Right atrium auricular region (tissue), 2 donors: ENCODE measurements around the gene MGAT5B. TPM values are rescaled to one million over a fixed set of nuclear protein-coding genes. Genes with fewer than 3 reads are reported as not detected.

Experiments used
- DNase-seq: peaks from one replicate; pipeline ENCODE4 v3.0.0-alpha.2; 2019; ENCODE audit warnings: low spot score
- H3K27ac ChIP-seq, 2 donors: fragments of 200-600 bp; sonication (generic); 1 replicate in 1 of 2; 2 replicates in 1 of 2; pipeline ENCODE4 v1.5.1; 2016 to 2019
- H3K27me3 ChIP-seq, 2 donors: fragments of 200-600 bp; sonication (generic); one replicate each; pipeline versions ENCODE4 v1.5.1 to v1.6.0; 2017 to 2019
- H3K36me3 ChIP-seq: fragments of 200-600 bp; sonication (generic); one replicate; pipeline ENCODE4 v1.5.1; 2016
- H3K4me1 ChIP-seq, 2 donors: fragments of 200-600 bp; sonication (generic); one replicate each; pipeline versions ENCODE4 v1.5.1 to v1.6.0; 2017 to 2019
- H3K4me3 ChIP-seq, 2 donors: fragments of 200-600 bp; sonication (generic); 1 replicate in 1 of 2; 2 replicates in 1 of 2; pipeline ENCODE4 v1.5.1; 2017 to 2019; ENCODE audit warnings: mild to moderate bottlenecking in 1 of 2, moderate library complexity in 1 of 2
- H3K9me3 ChIP-seq, 2 donors: fragments of 200-600 bp; sonication (generic); one replicate each; pipeline ENCODE4 v1.5.1; 2019
- CTCF ChIP-seq, 2 donors: fragments of 200-600 bp; sonication (generic); IDR thresholded peaks; one replicate each; pipeline ENCODE4 v1.5.1; 2019; ENCODE audit warnings: antibody characterized with exemption in 2 of 2
- total RNA-seq, 2 donors: library from RNA; depleted of rRNA; stranded (reverse); fragments of >200 nt; gene quantifications; one replicate each; pipeline ENCODE4 v1.1.0, GENCODE V29; 2016

The MGAT5B gene
- total RNA-seq, 2 donors from 2014 or later: not detected

- no peaks in the 10 kb centered on the region for H3K9me3 ChIP-seq
- TF ChIP-seq CTCF (IDR thresholded peaks at IDR 0.05): no peak
- H3K27me3 ChIP-seq: peaks cover 12 to 19% of the 10 kb centered on the region in 2 donors
- H3K4me1 ChIP-seq: peaks cover 0 to 24% of the 10 kb centered on the region in 2 donors
- DNase-seq: no peak
- no peaks in the 10 kb centered on the region for H3K36me3 ChIP-seq
- H3K4me3 ChIP-seq: no peak overlapping the region
- H3K27ac ChIP-seq: no peak overlapping the region
Measured at GRCh38 chr17:76866203-76866602, 2.0 kb upstream of the MGAT5B start.

- Histone ChIP-seq H3K4me1 (peaks cover 0 to 24% of the 10 kb centered on the region in 2 donors), H3K4me3 (no peak overlapping the region), H3K27ac (no peak overlapping the region), H3K9me3 (no peaks in the 10 kb centered on the region), H3K36me3 (no peaks in the 10 kb centered on the region), H3K27me3 (peaks cover 12 to 19% of the 10 kb centered on the region in 2 donors)
- TF ChIP-seq CTCF (IDR thresholded peaks at IDR 0.05): no peak
- no peak for DNase-seq
Measured at GRCh38 chr17:76866774-76867577, 1.2 kb upstream of the MGAT5B start.

- Histone ChIP-seq H3K4me1 (peaks cover 0 to 24% of the 10 kb centered on the region in 2 donors), H3K4me3 (peak overlapping the region in 1 of 2 donors; percentile 44), H3K27ac (no peak overlapping the region), H3K27me3 (peaks cover 12 to 19% of the 10 kb centered on the region in 2 donors), H3K9me3 (no peaks in the 10 kb centered on the region), H3K36me3 (no peaks in the 10 kb centered on the region)
- no peak for TF ChIP-seq CTCF (IDR thresholded peaks at IDR 0.05)
- DNase-seq: no peak
Measured at GRCh38 chr17:76867578-76868175, 527 bp upstream of the MGAT5B start.

GRCh38 chr17:76868669-76869495, 678 bp downstream of the MGAT5B start:
- no peaks in the 10 kb centered on the region for H3K36me3 ChIP-seq
- no peak for TF ChIP-seq CTCF (IDR thresholded peaks at IDR 0.05)
- H3K4me1 ChIP-seq: peaks cover 0 to 24% of the 10 kb centered on the region in 2 donors
- peaks cover 12 to 19% of the 10 kb centered on the region in 2 donors for H3K27me3 ChIP-seq
- H3K27ac ChIP-seq: no peak overlapping the region
- peak overlapping the region; percentile 19 to 44 for H3K4me3 ChIP-seq
- no peak for DNase-seq
- H3K9me3 ChIP-seq: no peaks in the 10 kb centered on the region

- no peak overlapping the region for H3K27ac ChIP-seq
- no peak for DNase-seq
- peak overlapping the region in 1 of 2 donors; percentile 11 for H3K4me3 ChIP-seq
- H3K9me3 ChIP-seq: no peaks in the 10 kb centered on the region
- H3K27me3 ChIP-seq: peaks cover 12 to 19% of the 10 kb centered on the region in 2 donors
- TF ChIP-seq CTCF (IDR thresholded peaks at IDR 0.05): no peak
- peaks cover 0 to 24% of the 10 kb centered on the region in 2 donors for H3K4me1 ChIP-seq
- H3K36me3 ChIP-seq: no peaks in the 10 kb centered on the region
Measured at GRCh38 chr17:76869496-76870376, 1.5 kb downstream of the MGAT5B start.
